GM23338 (cell line): ENCODE results near the gene CDH12. TPM values are rescaled to one million over a fixed set of nuclear protein-coding genes. Genes with fewer than 3 reads are reported as not detected.

ENCODE experiments used
- ATAC-seq: fragments of 200-7000 bp; cut with Tn5 transposase; 3 replicates; pipeline ENCODE4 v1.9.1; 2020
- DNase-seq: peaks from one replicate; pipeline ENCODE4 v3.0.0-alpha.2; 2015; ENCODE audit warnings: low spot score
- H2AFZ ChIP-seq: fragments of 200-600 bp; sonication (generic); 2 replicates; pipeline ENCODE4 v1.8.0; 2016; ENCODE audit warnings: antibody characterized with exemption, mild to moderate bottlenecking, moderate library complexity
- H3F3A ChIP-seq: fragments of 200-600 bp; sonication (generic); replicated peaks from 2 replicates; pipeline ENCODE4 v1.8.0; 2017; ENCODE audit warnings: antibody characterized with exemption, mixed run types, low read depth
- H3K27ac ChIP-seq: fragments of 200-600 bp; sonication (generic); 2 replicates; pipeline ENCODE4 v1.6.1; 2016; ENCODE audit warnings: low read depth
- H3K27me3 ChIP-seq: fragments of 200-600 bp; sonication (generic); 2 replicates; pipeline ENCODE4 v1.8.0; 2016; ENCODE audit warnings: mild to moderate bottlenecking, mixed run types, moderate library complexity; ENCODE audit not compliant: insufficient read depth
- H3K36me3 ChIP-seq: fragments of 200-600 bp; sonication (generic); 2 replicates; pipeline ENCODE4 v1.8.0; 2016; ENCODE audit warnings: mild to moderate bottlenecking; ENCODE audit not compliant: insufficient read depth
- H3K4me1 ChIP-seq: fragments of 200-600 bp; sonication (generic); 2 replicates; pipeline ENCODE4 v1.8.0; 2016; ENCODE audit warnings: mild to moderate bottlenecking, moderate library complexity; ENCODE audit not compliant: insufficient read depth
- H3K4me2 ChIP-seq: fragments of 200-600 bp; sonication (generic); 2 replicates; pipeline ENCODE4 v1.7.1; 2017; ENCODE audit warnings: mixed run types
- H3K4me3 ChIP-seq: fragments of 200-600 bp; sonication (generic); 2 replicates; pipeline ENCODE4 v1.6.1; 2016; ENCODE audit warnings: mixed run types
- H3K79me2 ChIP-seq: fragments of 200-600 bp; sonication (generic); replicated peaks from 2 replicates; pipeline ENCODE4 v1.8.0; 2017; ENCODE audit warnings: mild to moderate bottlenecking; ENCODE audit not compliant: insufficient read depth
- H3K9me2 ChIP-seq: fragments of 200-600 bp; sonication (generic); 2 replicates; pipeline ENCODE4 v1.8.0; 2017; ENCODE audit not compliant: insufficient read depth
- H4K20me1 ChIP-seq: fragments of 200-600 bp; sonication (generic); replicated peaks from 2 replicates; pipeline ENCODE4 v1.8.0; 2017; ENCODE audit warnings: mild to moderate bottlenecking; ENCODE audit not compliant: insufficient read depth
- H3K27ac Mint-ChIP-seq: 2 replicates; pipeline ENCODE4 v1.8.0; 2020; ENCODE audit warnings: inconsistent platforms, mild to moderate bottlenecking, moderate library complexity, mixed read lengths
- H3K27me3 Mint-ChIP-seq: 3 replicates; pipeline ENCODE4 v1.8.0; 2022; ENCODE audit warnings: low read depth, mild to moderate bottlenecking, moderate library complexity, mixed read lengths, inconsistent platforms; ENCODE audit not compliant: insufficient read depth, poor library complexity
- H3K36me3 Mint-ChIP-seq: 3 replicates; pipeline ENCODE4 v1.8.0; 2021; ENCODE audit warnings: low read depth, mild to moderate bottlenecking, inconsistent platforms, moderate library complexity, mixed read lengths
- H3K4me1 Mint-ChIP-seq: 3 replicates; pipeline ENCODE4 v1.8.0; 2020; ENCODE audit warnings: mild to moderate bottlenecking, inconsistent platforms, mixed read lengths
- H3K4me3 Mint-ChIP-seq: 3 replicates; pipeline ENCODE4 v1.8.0; 2021; ENCODE audit warnings: moderate library complexity, mild to moderate bottlenecking, inconsistent platforms, mixed read lengths
- H3K9me3 Mint-ChIP-seq: 3 replicates; pipeline ENCODE4 v1.8.0; 2020; ENCODE audit warnings: moderate library complexity, mild to moderate bottlenecking, inconsistent platforms, mixed read lengths
- CTCF ChIP-seq, 2 experiments: fragments of 200-600 bp in 1 of 2; sonication (generic) in 1 of 2; conservative IDR thresholded peaks; 2 replicates each; pipeline versions ENCODE4 v1.5.1 to v1.6.1; 2016 to 2017; ENCODE audit warnings: antibody characterized with exemption in 2 of 2, low read depth in 2 of 2, mild to moderate bottlenecking in 2 of 2, moderate library complexity in 1 of 2
- POLR2AphosphoS5 ChIP-seq: IDR thresholded peaks from 2 replicates; pipeline ENCODE4 v1.6.1; 2016; ENCODE audit warnings: antibody characterized with exemption, low read depth
- STAT1 ChIP-seq: IDR thresholded peaks from one replicate; pipeline ENCODE4 v1.6.1; 2016; ENCODE audit warnings: antibody characterized with exemption; ENCODE audit not compliant: unreplicated experiment
- ZNF114 ChIP-seq: fragments of 250-450 bp; sonication (Bioruptor Pico); IDR thresholded peaks from 2 replicates; pipeline ENCODE4 v1.5.0; 2020; ENCODE audit warnings: mild to moderate bottlenecking, moderate library complexity
- ZNF462 ChIP-seq: fragments of 250-450 bp; sonication (Bioruptor Pico); IDR thresholded peaks from 2 replicates; pipeline ENCODE4 v1.5.0; 2020; ENCODE audit warnings: mild to moderate bottlenecking, moderate library complexity
- polyA plus RNA-seq: library from polyadenylated mRNA; unstranded; fragments of >200 nt; fragmentation: Nextera tagmentation; extraction: Ambion mirVana; gene quantifications from 2 replicates; pipeline ENCODE4 v1.2.1, GENCODE V29; 2016
- total RNA-seq: library from RNA; depleted of rRNA; stranded (reverse); fragments of >200 nt; shearing (Covaris generic); gene quantifications from 2 replicates; pipeline ENCODE4 v1.2.3, GENCODE V29; 2014

The CDH12 gene
- total and polyA plus RNA-seq, 2 experiments from 2014 or later, result not detected

GRCh38 chr5:21817668-21818369, 1035.3 kb downstream of the CDH12 start:
- no peak overlapping the region for H3K4me2 ChIP-seq
- H3K4me1 Mint-ChIP-seq, result peaks cover 8% of the 10 kb centered on the region; the same call in 1 of the 3 replicates
- no peak overlapping the region for H3K4me3 ChIP-seq
- no peaks in the 10 kb centered on the region for H3K27me3 Mint-ChIP-seq
- peak; percentile 15 for DNase-seq
- H3K36me3 ChIP-seq, result no peaks in the 10 kb centered on the region
- H3K4me1 ChIP-seq, result no peaks in the 10 kb centered on the region
- no peaks in the 10 kb centered on the region for H3K79me2 ChIP-seq
- H4K20me1 ChIP-seq, result no peaks in the 10 kb centered on the region
- H3K9me3 Mint-ChIP-seq, result no peaks in the 10 kb centered on the region; the same call in 2 of the 3 replicates
- TF ChIP-seq CTCF (conservative IDR thresholded peaks at IDR 0.05; ENCODE audit: low read depth in 2 of 2) (peak in 1 of 2 experiments; percentile 69; a peak in 3 of 4 replicates), POLR2AphosphoS5 (no peak), STAT1 (no peak), ZNF114 (CRISPR knock-in tag) (no peak)
- no peaks in the 10 kb centered on the region for H3K27me3 ChIP-seq
- no peak overlapping the region for H3K4me3 Mint-ChIP-seq
- peak overlapping the region; percentile 64 for H3K27ac Mint-ChIP-seq
- H3K36me3 Mint-ChIP-seq, result no peaks in the 10 kb centered on the region
- H3F3A ChIP-seq, result no peaks in the 10 kb centered on the region
- H3K27ac ChIP-seq, result no peak overlapping the region
- H2AFZ ChIP-seq, result no peak overlapping the region
- ATAC-seq, result no peak
- no peaks in the 10 kb centered on the region for H3K9me2 ChIP-seq

GRCh38 chr5:21810737-21811316, 1042.3 kb downstream of the CDH12 start:
- H3K9me2 ChIP-seq, result no peaks in the 10 kb centered on the region
- ATAC-seq, result no peak

More at GRCh38 chr5:21810737-21811316, 1042.3 kb downstream of the CDH12 start:
- no peak overlapping the region for H3K4me3 Mint-ChIP-seq
- H3K36me3 Mint-ChIP-seq, result no peaks in the 10 kb centered on the region
- Histone ChIP-seq H2AFZ (no peak overlapping the region), H3K4me2 (no peak overlapping the region), H3K4me3 (no peak overlapping the region), H3K79me2 (no peaks in the 10 kb centered on the region), H3K27ac (no peak overlapping the region), H3K36me3 (no peaks in the 10 kb centered on the region), H3F3A (no peaks in the 10 kb centered on the region), H3K4me1 (no peaks in the 10 kb centered on the region), H3K27me3 (no peaks in the 10 kb centered on the region), H4K20me1 (no peaks in the 10 kb centered on the region)
- DNase-seq, result peak; percentile 64
- H3K4me1 Mint-ChIP-seq, result peaks cover 4% of the 10 kb centered on the region; the same call in 2 of the 3 replicates
- no peaks in the 10 kb centered on the region for H3K27me3 Mint-ChIP-seq
- no peak overlapping the region for H3K27ac Mint-ChIP-seq
- no peaks in the 10 kb centered on the region for H3K9me3 Mint-ChIP-seq
- TF ChIP-seq ZNF462 (no peak), CTCF (conservative IDR thresholded peaks at IDR 0.05; ENCODE audit: low read depth in 2 of 2) (peak in 1 of 2 experiments; percentile 66; a peak in 3 of 4 replicates), POLR2AphosphoS5 (no peak)
